LNCAP (cell line): ENCODE measurements around the gene SOX18.

Source experiments
- CTCF ChIP-seq: fragments of 450-650 bp; IDR thresholded peaks from 2 replicates; pipeline ENCODE4 v1.5.1; 2017; ENCODE audit warnings: mild to moderate bottlenecking

Gene SOX18

GRCh38 chr20:64051033-64051452 is 1.6 kb upstream of the SOX18 start:
- TF ChIP-seq CTCF, result no peak

- no peak for TF ChIP-seq CTCF
These were observed 1.0 kb upstream of the SOX18 start for GRCh38 chr20:64050261-64051032.

- TF ChIP-seq CTCF, result no peak
These were observed 430 bp upstream of the SOX18 start for GRCh38 chr20:64049878-64050260.

- no peak for TF ChIP-seq CTCF
These were observed 916 bp downstream of the SOX18 start for GRCh38 chr20:64048402-64049044.

- no peak for TF ChIP-seq CTCF
These were observed 1.5 kb downstream of the SOX18 start for GRCh38 chr20:64047968-64048401.

- TF ChIP-seq CTCF, result no peak
These were observed 2.4 kb downstream of the SOX18 start for GRCh38 chr20:64047046-64047389.

- no peak for TF ChIP-seq CTCF
These were observed 4.0 kb downstream of the SOX18 start for GRCh38 chr20:64045346-64046011.
